GM12878 (cell line): ENCODE measurements around the gene MTMR6. TPM values are rescaled to one million over a fixed set of nuclear protein-coding genes. Genes with fewer than 3 reads are reported as not detected.

Source experiments
- ATAC-seq: fragments of 200-7000 bp; cut with Tn5 transposase; 3 replicates; pipeline ENCODE4 v1.9.1; 2020; ENCODE audit warnings: mild to moderate bottlenecking, moderate library complexity
- BruUV-seq: library from RNA; stranded (reverse); fragments of 400-500 nt; replicated peaks from 2 replicates; lab custom pipeline; 2021; lab: Mats Ljungman, UMichigan
- CTCF ChIA-PET: fragments of 300-600 bp; sonication (Branson Sonifier 250); formaldehyde crosslinking; extraction: SDS; loops from one replicate; lab custom pipeline; 2021; ENCODE audit warnings: inconsistent platforms; lab: Yijun Ruan, JAX
- POLR2A ChIA-PET: fragments of 350-600 bp; formaldehyde crosslinking; extraction: SDS; loops from one replicate; lab custom pipeline; 2021; ENCODE audit warnings: inconsistent platforms; lab: Charles Lee
- RAD21 ChIA-PET: fragments of 300-600 bp; sonication (Branson Sonifier 250); formaldehyde crosslinking; loops from one replicate; lab custom pipeline; 2023; ENCODE audit warnings: antibody characterized with exemption; ENCODE audit not compliant: unreplicated experiment; lab: Charles Lee
- SMC1A ChIA-PET: fragments of 300-600 bp; sonication (Branson Sonifier 250); formaldehyde crosslinking; loops from one replicate; lab custom pipeline; 2023; ENCODE audit not compliant: unreplicated experiment, uncharacterized antibody; lab: Charles Lee
- DNase-seq: peaks from one replicate; pipeline ENCODE4 v3.0.0-alpha.2; 2011; ENCODE audit warnings: low read depth, low spot score
- FAIRE-seq: peaks from 3 replicates; lab custom pipeline; 2011; peaks lifted over from hg19 to GRCh38; lab: Jason Lieb, UNC
- H2AFZ ChIP-seq: 2 replicates; pipeline ENCODE4 v1.6.0; 2011; ENCODE audit warnings: low read depth, low read length, control low read depth; ENCODE audit not compliant: control insufficient read depth
- H3K27ac ChIP-seq: 2 replicates; pipeline ENCODE4 v1.5.1; 2011; ENCODE audit warnings: control low read depth; ENCODE audit not compliant: control insufficient read depth, insufficient read depth
- H3K27me3 ChIP-seq, 2 experiments: replicated peaks in 1 of 2; 2 replicates each; pipeline versions ENCODE4 v1.6.0 to v1.6.1; 2011; ENCODE audit warnings: low read length in 1 of 2; ENCODE audit not compliant: control insufficient read depth in 2 of 2, insufficient read depth in 2 of 2
- H3K36me3 ChIP-seq, 2 experiments: 2 replicates each; pipeline ENCODE4 v1.5.1; 2011; ENCODE audit warnings: low read length in 1 of 2; ENCODE audit not compliant: control insufficient read depth in 2 of 2, insufficient read depth in 2 of 2
- H3K4me1 ChIP-seq: 2 replicates; pipeline ENCODE4 v1.6.1; 2011; ENCODE audit warnings: mild to moderate bottlenecking, low read length, moderate library complexity, mixed read lengths; ENCODE audit not compliant: control insufficient read depth, insufficient read depth
- H3K4me2 ChIP-seq: 2 replicates; pipeline ENCODE4 v1.6.0; 2011; ENCODE audit warnings: control low read depth; ENCODE audit not compliant: control insufficient read depth, insufficient read depth
- H3K4me3 ChIP-seq: fragments of 200-600 bp; sonication (generic); 2 replicates; pipeline ENCODE4 v1.5.1; 2016
- H3K79me2 ChIP-seq: 2 replicates; pipeline ENCODE4 v1.6.0; 2011; ENCODE audit warnings: low read length; ENCODE audit not compliant: control insufficient read depth, insufficient read depth
- H3K9ac ChIP-seq: 2 replicates; pipeline ENCODE4 v1.8.0; 2011; ENCODE audit warnings: low read length, control low read depth, mixed read lengths; ENCODE audit not compliant: control insufficient read depth, insufficient read depth
- H3K9me3 ChIP-seq: replicated peaks from 3 replicates; pipeline ENCODE4 v1.5.1; 2011; ENCODE audit warnings: mild to moderate bottlenecking, low read length; ENCODE audit not compliant: control insufficient read depth, insufficient read depth
- H4K20me1 ChIP-seq: 2 replicates; pipeline ENCODE4 v1.6.0; 2011; ENCODE audit not compliant: control insufficient read depth, insufficient read depth
- BACH1 ChIP-seq: fragments of 450-650 bp; IDR thresholded peaks from 2 replicates; pipeline ENCODE4 v1.6.1; 2017; ENCODE audit warnings: mild to moderate bottlenecking, borderline replicate concordance
- CREB1 ChIP-seq: IDR thresholded peaks from 2 replicates; pipeline ENCODE4 v1.6.1; 2012; ENCODE audit warnings: low read depth, mild to moderate bottlenecking, inconsistent platforms
- EED ChIP-seq: sonication (generic); IDR thresholded peaks from 2 replicates; pipeline ENCODE4 v1.6.1; 2016; ENCODE audit warnings: antibody characterized with exemption, low read depth
- HDAC6 ChIP-seq: fragments of 200-600 bp; sonication (generic); IDR thresholded peaks from one replicate; pipeline ENCODE4 v1.8.0; 2017; ENCODE audit warnings: antibody characterized with exemption; ENCODE audit not compliant: unreplicated experiment
- NFIC ChIP-seq: IDR thresholded peaks from 2 replicates; pipeline ENCODE4 v1.6.1; 2012; ENCODE audit warnings: low read depth, mild to moderate bottlenecking, inconsistent platforms, low read length, moderate library complexity
- PAX5 ChIP-seq: IDR thresholded peaks from 2 replicates; pipeline ENCODE4 v1.6.1; 2011; ENCODE audit warnings: low read depth, low read length, borderline replicate concordance
- SIN3A ChIP-seq: IDR thresholded peaks from 2 replicates; pipeline ENCODE4 v1.6.1; 2012; ENCODE audit warnings: low read depth, low read length, improper control_type of control experiment
- SMAD1 ChIP-seq: fragments of 450-650 bp; IDR thresholded peaks from 2 replicates; pipeline ENCODE4 v1.6.1; 2018; ENCODE audit warnings: mild to moderate bottlenecking, low read depth; ENCODE audit not compliant: partially characterized antibody
- SUPT20H ChIP-seq: IDR thresholded peaks from 2 replicates; pipeline ENCODE4 v1.6.1; 2011; ENCODE audit warnings: low read depth, mild to moderate bottlenecking, low read length, moderate library complexity, borderline replicate concordance; ENCODE audit not compliant: control insufficient read depth
- TCF7 ChIP-seq: IDR thresholded peaks from 2 replicates; pipeline ENCODE4 v1.6.1; 2014; ENCODE audit warnings: antibody characterized with exemption, borderline replicate concordance
- YBX1 ChIP-seq: fragments of 450-650 bp; IDR thresholded peaks from 2 replicates; pipeline ENCODE4 v1.6.1; 2016; ENCODE audit warnings: antibody characterized with exemption
- YY1 ChIP-seq: IDR thresholded peaks from 2 replicates; pipeline ENCODE4 v1.6.1; 2011; ENCODE audit warnings: low read depth, mild to moderate bottlenecking, low read length
- ZNF384 ChIP-seq: IDR thresholded peaks from 2 replicates; pipeline ENCODE4 v1.6.1; 2012; ENCODE audit warnings: low read depth, mild to moderate bottlenecking, low read length, improper control_type of control experiment, borderline replicate concordance
- ZNF622 ChIP-seq: fragments of 450-650 bp; IDR thresholded peaks from 2 replicates; pipeline ENCODE4 v1.6.1; 2017; ENCODE audit warnings: mild to moderate bottlenecking, inconsistent platforms
- WGBS: methylation state at CpG from one replicate; pipeline ENCODE4 v1.1.6; 2016; ENCODE audit warnings: low lambda C conversion rate; ENCODE audit not compliant: insufficient replicate concordance, insufficient coverage; ENCODE audit errors: missing lambda C conversion rate; 5-methylcytosine and 5-hydroxymethylcytosine counted together
- in situ Hi-C: fragments of 300-500 bp; cut with MboI; formaldehyde crosslinking; loops from 9 replicates; pipeline ENCODE4 v1.14.3; 2018; ENCODE audit warnings: mixed read lengths
- intact Hi-C: fragments of 100-400 bp; cut with micrococcal nuclease; formaldehyde crosslinking; loops from one replicate; pipeline ENCODE4 v1.14.2; 2022; ENCODE audit not compliant: unreplicated experiment
- polyA plus RNA-seq, 11 experiments: library from polyadenylated mRNA; depleted of rRNA in 4 of 11; unstranded in 6 of 11; stranded (reverse) in 5 of 11; fragments of >200 nt; fragmentation: Nextera tagmentation in 4 of 11; fragmentation: Illumina TruSeq in 1 of 11; extraction: Ambion mirVana in 4 of 11; extraction: Trizol in 1 of 11; gene quantifications; 1 replicate in 1 of 11; 2 replicates in 10 of 11; pipeline versions ENCODE4 v1.2.1 to v1.2.3, GENCODE V29; 2011 to 2016; ENCODE audit warnings: inconsistent platforms in 2 of 11, missing spikeins in 2 of 11, low read depth in 1 of 11
- total RNA-seq, 4 experiments: library from RNA; depleted of rRNA in 3 of 4; stranded (reverse); fragments of >200 nt in 3 of 4; fragmentation: Illumina TruSeq in 1 of 4; extraction: Trizol in 1 of 4; gene quantifications; 2 replicates each; pipeline versions ENCODE4 v1.2.1 to v1.2.3, GENCODE V29; 2013 to 2021
- TF ChIP-seq, protein P1 (sequence below): fragments of 450-650 bp; IDR thresholded peaks from 2 replicates; pipeline ENCODE4 v1.6.1; 2018; ENCODE audit warnings: mild to moderate bottlenecking, low read depth, moderate library complexity; ENCODE audit not compliant: partially characterized antibody
- TF ChIP-seq, protein P2 (sequence below): IDR thresholded peaks from 2 replicates; pipeline ENCODE4 v1.6.1; 2012; ENCODE audit warnings: low read depth, low read length, improper control_type of control experiment
- TF ChIP-seq, protein P3 (sequence below): fragments of 450-650 bp; IDR thresholded peaks from 2 replicates; pipeline ENCODE4 v1.6.1; 2017; ENCODE audit warnings: mild to moderate bottlenecking, moderate library complexity

Gene MTMR6
- total and polyA plus RNA-seq, 10 of the 15 experiments (the other 5 are each of a cell fraction or from before 2014, with no cell fraction given), result 9.8 to 24.2 (median 16.0) TPM

DNA sequence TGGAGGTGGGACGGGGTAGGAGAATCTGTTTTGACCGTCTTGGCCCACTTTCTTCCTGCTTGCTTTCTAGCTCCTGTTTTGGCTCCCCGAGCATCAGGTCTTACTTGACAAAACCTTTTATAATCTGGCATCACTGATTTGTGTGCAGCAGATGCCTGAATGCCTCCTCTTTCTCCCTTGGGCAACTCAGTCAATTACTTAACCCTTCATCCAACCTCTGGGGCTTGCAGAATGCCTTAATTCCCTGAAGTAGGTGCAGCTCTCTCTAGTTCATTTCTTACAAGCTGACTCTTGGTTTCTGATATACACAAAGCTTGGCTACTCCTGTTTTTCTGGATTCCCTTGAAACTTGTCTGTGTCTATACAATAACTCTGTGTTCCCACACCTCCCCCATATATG is 8.4 kb upstream of the MTMR6 start:
- no peak overlapping the region for H3K4me3 ChIP-seq
- TF ChIP-seq CREB1 (no peak), ZNF384 (no peak), PAX5 (no peak), SUPT20H (no peak), BACH1 (no peak), SIN3A (no peak), YY1 (no peak), YBX1 (no peak), NFIC (no peak), SMAD1 (no peak), HDAC6 (no peak), EED (no peak), TCF7 (no peak), ZNF622 (no peak)
- TF ChIP-seq, protein P1, sequence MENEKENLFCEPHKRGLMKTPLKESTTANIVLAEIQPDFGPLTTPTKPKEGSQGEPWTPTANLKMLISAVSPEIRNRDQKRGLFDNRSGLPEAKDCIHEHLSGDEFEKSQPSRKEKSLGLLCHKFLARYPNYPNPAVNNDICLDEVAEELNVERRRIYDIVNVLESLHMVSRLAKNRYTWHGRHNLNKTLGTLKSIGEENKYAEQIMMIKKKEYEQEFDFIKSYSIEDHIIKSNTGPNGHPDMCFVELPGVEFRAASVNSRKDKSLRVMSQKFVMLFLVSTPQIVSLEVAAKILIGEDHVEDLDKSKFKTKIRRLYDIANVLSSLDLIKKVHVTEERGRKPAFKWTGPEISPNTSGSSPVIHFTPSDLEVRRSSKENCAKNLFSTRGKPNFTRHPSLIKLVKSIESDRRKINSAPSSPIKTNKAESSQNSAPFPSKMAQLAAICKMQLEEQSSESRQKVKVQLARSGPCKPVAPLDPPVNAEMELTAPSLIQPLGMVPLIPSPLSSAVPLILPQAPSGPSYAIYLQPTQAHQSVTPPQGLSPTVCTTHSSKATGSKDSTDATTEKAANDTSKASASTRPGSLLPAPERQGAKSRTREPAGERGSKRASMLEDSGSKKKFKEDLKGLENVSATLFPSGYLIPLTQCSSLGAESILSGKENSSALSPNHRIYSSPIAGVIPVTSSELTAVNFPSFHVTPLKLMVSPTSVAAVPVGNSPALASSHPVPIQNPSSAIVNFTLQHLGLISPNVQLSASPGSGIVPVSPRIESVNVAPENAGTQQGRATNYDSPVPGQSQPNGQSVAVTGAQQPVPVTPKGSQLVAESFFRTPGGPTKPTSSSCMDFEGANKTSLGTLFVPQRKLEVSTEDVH, result no peak
- TF ChIP-seq, protein P2, sequence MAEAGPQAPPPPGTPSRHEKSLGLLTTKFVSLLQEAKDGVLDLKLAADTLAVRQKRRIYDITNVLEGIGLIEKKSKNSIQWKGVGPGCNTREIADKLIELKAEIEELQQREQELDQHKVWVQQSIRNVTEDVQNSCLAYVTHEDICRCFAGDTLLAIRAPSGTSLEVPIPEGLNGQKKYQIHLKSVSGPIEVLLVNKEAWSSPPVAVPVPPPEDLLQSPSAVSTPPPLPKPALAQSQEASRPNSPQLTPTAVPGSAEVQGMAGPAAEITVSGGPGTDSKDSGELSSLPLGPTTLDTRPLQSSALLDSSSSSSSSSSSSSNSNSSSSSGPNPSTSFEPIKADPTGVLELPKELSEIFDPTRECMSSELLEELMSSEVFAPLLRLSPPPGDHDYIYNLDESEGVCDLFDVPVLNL, result no peak
- TF ChIP-seq, protein P3, sequence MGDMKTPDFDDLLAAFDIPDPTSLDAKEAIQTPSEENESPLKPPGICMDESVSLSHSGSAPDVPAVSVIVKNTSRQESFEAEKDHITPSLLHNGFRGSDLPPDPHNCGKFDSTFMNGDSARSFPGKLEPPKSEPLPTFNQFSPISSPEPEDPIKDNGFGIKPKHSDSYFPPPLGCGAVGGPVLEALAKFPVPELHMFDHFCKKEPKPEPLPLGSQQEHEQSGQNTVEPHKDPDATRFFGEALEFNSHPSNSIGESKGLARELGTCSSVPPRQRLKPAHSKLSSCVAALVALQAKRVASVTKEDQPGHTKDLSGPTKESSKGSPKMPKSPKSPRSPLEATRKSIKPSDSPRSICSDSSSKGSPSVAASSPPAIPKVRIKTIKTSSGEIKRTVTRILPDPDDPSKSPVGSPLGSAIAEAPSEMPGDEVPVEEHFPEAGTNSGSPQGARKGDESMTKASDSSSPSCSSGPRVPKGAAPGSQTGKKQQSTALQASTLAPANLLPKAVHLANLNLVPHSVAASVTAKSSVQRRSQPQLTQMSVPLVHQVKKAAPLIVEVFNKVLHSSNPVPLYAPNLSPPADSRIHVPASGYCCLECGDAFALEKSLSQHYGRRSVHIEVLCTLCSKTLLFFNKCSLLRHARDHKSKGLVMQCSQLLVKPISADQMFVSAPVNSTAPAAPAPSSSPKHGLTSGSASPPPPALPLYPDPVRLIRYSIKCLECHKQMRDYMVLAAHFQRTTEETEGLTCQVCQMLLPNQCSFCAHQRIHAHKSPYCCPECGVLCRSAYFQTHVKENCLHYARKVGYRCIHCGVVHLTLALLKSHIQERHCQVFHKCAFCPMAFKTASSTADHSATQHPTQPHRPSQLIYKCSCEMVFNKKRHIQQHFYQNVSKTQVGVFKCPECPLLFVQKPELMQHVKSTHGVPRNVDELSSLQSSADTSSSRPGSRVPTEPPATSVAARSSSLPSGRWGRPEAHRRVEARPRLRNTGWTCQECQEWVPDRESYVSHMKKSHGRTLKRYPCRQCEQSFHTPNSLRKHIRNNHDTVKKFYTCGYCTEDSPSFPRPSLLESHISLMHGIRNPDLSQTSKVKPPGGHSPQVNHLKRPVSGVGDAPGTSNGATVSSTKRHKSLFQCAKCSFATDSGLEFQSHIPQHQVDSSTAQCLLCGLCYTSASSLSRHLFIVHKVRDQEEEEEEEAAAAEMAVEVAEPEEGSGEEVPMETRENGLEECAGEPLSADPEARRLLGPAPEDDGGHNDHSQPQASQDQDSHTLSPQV, result no peak
- ChIA-PET CTCF (no interaction called here), POLR2A (no interaction called here), SMC1A (no interaction called here), RAD21 (no interaction called here)
- H2AFZ ChIP-seq, result no peak overlapping the region
- H3K4me2 ChIP-seq, result no peak overlapping the region
- DNase-seq (no peak), FAIRE-seq (no peak), ATAC-seq (no peak)
- H3K27ac ChIP-seq, result no peak overlapping the region
- H3K36me3 ChIP-seq, result no peaks in the 10 kb centered on the region
- in situ Hi-C loops (no loop called here), intact Hi-C loops (no loop called here)
- no peaks in the 10 kb centered on the region for H3K79me2 ChIP-seq
- H3K27me3 ChIP-seq, result peaks cover 0 to 2% of the 10 kb centered on the region in 2 experiments; a peak in 1 of 4 replicates
- 8% methylated on average over 3 of the region's 3 CpGs for WGBS
- no peaks in the 10 kb centered on the region for H3K4me1 ChIP-seq
- H3K9ac ChIP-seq, result no peak overlapping the region
- BruUV-seq, result no TSS peak
- no peaks in the 10 kb centered on the region for H4K20me1 ChIP-seq
- H3K9me3 ChIP-seq, result no peaks in the 10 kb centered on the region; the same call in 2 of the 3 replicates
